GM12878 (cell line): ENCODE measurements around the gene CSRP1. TPM values are rescaled to one million over a fixed set of nuclear protein-coding genes. Genes with fewer than 3 reads are reported as not detected.

Source experiments
- ATAC-seq: fragments of 200-7000 bp; cut with Tn5 transposase; 3 replicates; pipeline ENCODE4 v1.9.1; 2020; ENCODE audit warnings: mild to moderate bottlenecking, moderate library complexity
- BruUV-seq: library from RNA; stranded (reverse); fragments of 400-500 nt; replicated peaks from 2 replicates; lab custom pipeline; 2021; lab: Mats Ljungman, UMichigan
- CTCF ChIA-PET: fragments of 300-600 bp; sonication (Branson Sonifier 250); formaldehyde crosslinking; extraction: SDS; loops from one replicate; lab custom pipeline; 2021; ENCODE audit warnings: inconsistent platforms; lab: Yijun Ruan, JAX
- POLR2A ChIA-PET: fragments of 350-600 bp; formaldehyde crosslinking; extraction: SDS; loops from one replicate; lab custom pipeline; 2021; ENCODE audit warnings: inconsistent platforms; lab: Charles Lee
- RAD21 ChIA-PET: fragments of 300-600 bp; sonication (Branson Sonifier 250); formaldehyde crosslinking; loops from one replicate; lab custom pipeline; 2023; ENCODE audit warnings: antibody characterized with exemption; ENCODE audit not compliant: unreplicated experiment; lab: Charles Lee
- SMC1A ChIA-PET: fragments of 300-600 bp; sonication (Branson Sonifier 250); formaldehyde crosslinking; loops from one replicate; lab custom pipeline; 2023; ENCODE audit not compliant: unreplicated experiment, uncharacterized antibody; lab: Charles Lee
- DNase-seq: peaks from one replicate; pipeline ENCODE4 v3.0.0-alpha.2; 2011; ENCODE audit warnings: low read depth, low spot score
- FAIRE-seq: peaks from 3 replicates; lab custom pipeline; 2011; peaks lifted over from hg19 to GRCh38; lab: Jason Lieb, UNC
- H2AFZ ChIP-seq: 2 replicates; pipeline ENCODE4 v1.6.0; 2011; ENCODE audit warnings: low read depth, low read length, control low read depth; ENCODE audit not compliant: control insufficient read depth
- H3K27ac ChIP-seq: 2 replicates; pipeline ENCODE4 v1.5.1; 2011; ENCODE audit warnings: control low read depth; ENCODE audit not compliant: control insufficient read depth, insufficient read depth
- H3K27me3 ChIP-seq, 2 experiments: replicated peaks in 1 of 2; 2 replicates each; pipeline versions ENCODE4 v1.6.0 to v1.6.1; 2011; ENCODE audit warnings: low read length in 1 of 2; ENCODE audit not compliant: control insufficient read depth in 2 of 2, insufficient read depth in 2 of 2
- H3K36me3 ChIP-seq, 2 experiments: 2 replicates each; pipeline ENCODE4 v1.5.1; 2011; ENCODE audit warnings: low read length in 1 of 2; ENCODE audit not compliant: control insufficient read depth in 2 of 2, insufficient read depth in 2 of 2
- H3K4me1 ChIP-seq: 2 replicates; pipeline ENCODE4 v1.6.1; 2011; ENCODE audit warnings: mild to moderate bottlenecking, low read length, moderate library complexity, mixed read lengths; ENCODE audit not compliant: control insufficient read depth, insufficient read depth
- H3K4me2 ChIP-seq: 2 replicates; pipeline ENCODE4 v1.6.0; 2011; ENCODE audit warnings: control low read depth; ENCODE audit not compliant: control insufficient read depth, insufficient read depth
- H3K4me3 ChIP-seq: fragments of 200-600 bp; sonication (generic); 2 replicates; pipeline ENCODE4 v1.5.1; 2016
- H3K79me2 ChIP-seq: 2 replicates; pipeline ENCODE4 v1.6.0; 2011; ENCODE audit warnings: low read length; ENCODE audit not compliant: control insufficient read depth, insufficient read depth
- H3K9ac ChIP-seq: 2 replicates; pipeline ENCODE4 v1.8.0; 2011; ENCODE audit warnings: low read length, control low read depth, mixed read lengths; ENCODE audit not compliant: control insufficient read depth, insufficient read depth
- H3K9me3 ChIP-seq: replicated peaks from 3 replicates; pipeline ENCODE4 v1.5.1; 2011; ENCODE audit warnings: mild to moderate bottlenecking, low read length; ENCODE audit not compliant: control insufficient read depth, insufficient read depth
- H4K20me1 ChIP-seq: 2 replicates; pipeline ENCODE4 v1.6.0; 2011; ENCODE audit not compliant: control insufficient read depth, insufficient read depth
- CBX3 ChIP-seq: fragments of 200-600 bp; sonication (generic); IDR thresholded peaks from 2 replicates; pipeline ENCODE4 v1.6.1; 2016; ENCODE audit warnings: low read depth, borderline replicate concordance
- CBX5 ChIP-seq: sonication (generic); IDR thresholded peaks from 2 replicates; pipeline ENCODE4 v1.6.1; 2016; ENCODE audit warnings: low read depth, moderate library complexity, mild to moderate bottlenecking, inconsistent platforms
- DPF2 ChIP-seq: fragments of 450-650 bp; IDR thresholded peaks from 2 replicates; pipeline ENCODE4 v1.6.1; 2017; ENCODE audit warnings: mild to moderate bottlenecking
- E2F4 ChIP-seq: IDR thresholded peaks from 2 replicates; pipeline ENCODE4 v1.6.1; 2012; ENCODE audit warnings: low read depth, low read length, improper control_type of control experiment
- KLF5 ChIP-seq: fragments of 450-650 bp; IDR thresholded peaks from 2 replicates; pipeline ENCODE4 v1.6.1; 2014; ENCODE audit warnings: mild to moderate bottlenecking; ENCODE audit not compliant: partially characterized antibody
- MEF2A ChIP-seq: IDR thresholded peaks from 2 replicates; pipeline ENCODE4 v1.6.1; 2011; ENCODE audit warnings: low read depth, mild to moderate bottlenecking, low read length, moderate library complexity; ENCODE audit not compliant: insufficient read depth
- MYC ChIP-seq: IDR thresholded peaks from 2 replicates; pipeline ENCODE4 v1.6.1; 2011; ENCODE audit warnings: mild to moderate bottlenecking, low read length, moderate library complexity, inconsistent platforms; ENCODE audit not compliant: insufficient read depth, insufficient replicate concordance, insufficient read length, severe bottlenecking
- PAX5 ChIP-seq: IDR thresholded peaks from 2 replicates; pipeline ENCODE4 v1.6.1; 2011; ENCODE audit warnings: low read depth, low read length, borderline replicate concordance
- SP1 ChIP-seq: IDR thresholded peaks from one replicate; pipeline ENCODE4 v1.6.1; 2011; ENCODE audit warnings: low read depth, low read length
- ZNF24 ChIP-seq: fragments of 450-650 bp; IDR thresholded peaks from 2 replicates; pipeline ENCODE4 v1.6.1; 2017; ENCODE audit warnings: antibody characterized with exemption, mild to moderate bottlenecking
- ZNF384 ChIP-seq: IDR thresholded peaks from 2 replicates; pipeline ENCODE4 v1.6.1; 2012; ENCODE audit warnings: low read depth, mild to moderate bottlenecking, low read length, improper control_type of control experiment, borderline replicate concordance
- ZZZ3 ChIP-seq: IDR thresholded peaks from 2 replicates; pipeline ENCODE4 v1.6.1; 2011; ENCODE audit warnings: low read depth; ENCODE audit not compliant: control insufficient read depth, insufficient read length
- WGBS: methylation state at CpG from one replicate; pipeline ENCODE4 v1.1.6; 2016; ENCODE audit warnings: low lambda C conversion rate; ENCODE audit not compliant: insufficient replicate concordance, insufficient coverage; ENCODE audit errors: missing lambda C conversion rate; 5-methylcytosine and 5-hydroxymethylcytosine counted together
- in situ Hi-C: fragments of 300-500 bp; cut with MboI; formaldehyde crosslinking; loops from 9 replicates; pipeline ENCODE4 v1.14.3; 2018; ENCODE audit warnings: mixed read lengths
- intact Hi-C: fragments of 100-400 bp; cut with micrococcal nuclease; formaldehyde crosslinking; loops from one replicate; pipeline ENCODE4 v1.14.2; 2022; ENCODE audit not compliant: unreplicated experiment
- polyA plus RNA-seq, 11 experiments: library from polyadenylated mRNA; depleted of rRNA in 4 of 11; unstranded in 6 of 11; stranded (reverse) in 5 of 11; fragments of >200 nt; fragmentation: Nextera tagmentation in 4 of 11; fragmentation: Illumina TruSeq in 1 of 11; extraction: Ambion mirVana in 4 of 11; extraction: Trizol in 1 of 11; gene quantifications; 1 replicate in 1 of 11; 2 replicates in 10 of 11; pipeline versions ENCODE4 v1.2.1 to v1.2.3, GENCODE V29; 2011 to 2016; ENCODE audit warnings: inconsistent platforms in 2 of 11, missing spikeins in 2 of 11, low read depth in 1 of 11
- total RNA-seq, 4 experiments: library from RNA; depleted of rRNA in 3 of 4; stranded (reverse); fragments of >200 nt in 3 of 4; fragmentation: Illumina TruSeq in 1 of 4; extraction: Trizol in 1 of 4; gene quantifications; 2 replicates each; pipeline versions ENCODE4 v1.2.1 to v1.2.3, GENCODE V29; 2013 to 2021
- TF ChIP-seq, protein P1 (sequence below): fragments of 450-650 bp; IDR thresholded peaks from 2 replicates; pipeline ENCODE4 v1.6.1; 2017; ENCODE audit warnings: mild to moderate bottlenecking, moderate library complexity

Gene CSRP1
- total and polyA plus RNA-seq, 10 of the 15 experiments (the other 5 are each of a cell fraction or from before 2014, with no cell fraction given) = 23.4 to 99.2 (median 80.7) TPM

- ATAC-seq (no peak), FAIRE-seq (no peak), DNase-seq (no peak)
- intact Hi-C loops = no loop called here
- RAD21 ChIA-PET = interaction anchor here (15.3 kb wide), 1 partner anchor 19 kb away, joined by 505 read pairs; no protein-coding TSS in a partner anchor
- no peaks in the 10 kb centered on the region for H3K9me3 ChIP-seq
- H3K4me1 ChIP-seq = peaks cover 7% of the 10 kb centered on the region; the same call in 1 of the 2 replicates
- no peak overlapping the region for H2AFZ ChIP-seq
- no peak overlapping the region for H3K4me2 ChIP-seq
- peaks cover 16% of the 10 kb centered on the region for H3K79me2 ChIP-seq
- H3K36me3 ChIP-seq = no peaks in the 10 kb centered on the region; a peak in 1 of 4 replicates
- no peaks in the 10 kb centered on the region for H3K27me3 ChIP-seq
- 94% methylated on average over 8 of the region's 8 CpGs for WGBS
- CTCF ChIA-PET = interaction anchor here (1.6 to 13.1 kb wide), 3 partner anchors 11 to 54 kb away, joined by 6 to 198 read pairs (median 144); no protein-coding TSS in a partner anchor
- no peak overlapping the region for H3K27ac ChIP-seq
- POLR2A ChIA-PET = interaction anchor here (1.4 to 2.7 kb wide), 2 partner anchors 17 to 18 kb away, joined by 3 to 6 read pairs; no protein-coding TSS in a partner anchor
- SMC1A ChIA-PET = interaction anchor here (1.1 to 18.7 kb wide), 5 partner anchors 11 to 65 kb away, joined by 4 to 514 read pairs (median 5); no protein-coding TSS in a partner anchor
- H4K20me1 ChIP-seq = no peaks in the 10 kb centered on the region
- H3K9ac ChIP-seq = no peak overlapping the region
- TF ChIP-seq DPF2 (no peak), MYC (no peak), ZNF24 (no peak), E2F4 (no peak), CBX5 (no peak), MEF2A (no peak), CBX3 (no peak), SP1 (no peak), ZZZ3 (no peak), ZNF384 (no peak), PAX5 (no peak), KLF5 (no peak)
- TF ChIP-seq, protein P1, sequence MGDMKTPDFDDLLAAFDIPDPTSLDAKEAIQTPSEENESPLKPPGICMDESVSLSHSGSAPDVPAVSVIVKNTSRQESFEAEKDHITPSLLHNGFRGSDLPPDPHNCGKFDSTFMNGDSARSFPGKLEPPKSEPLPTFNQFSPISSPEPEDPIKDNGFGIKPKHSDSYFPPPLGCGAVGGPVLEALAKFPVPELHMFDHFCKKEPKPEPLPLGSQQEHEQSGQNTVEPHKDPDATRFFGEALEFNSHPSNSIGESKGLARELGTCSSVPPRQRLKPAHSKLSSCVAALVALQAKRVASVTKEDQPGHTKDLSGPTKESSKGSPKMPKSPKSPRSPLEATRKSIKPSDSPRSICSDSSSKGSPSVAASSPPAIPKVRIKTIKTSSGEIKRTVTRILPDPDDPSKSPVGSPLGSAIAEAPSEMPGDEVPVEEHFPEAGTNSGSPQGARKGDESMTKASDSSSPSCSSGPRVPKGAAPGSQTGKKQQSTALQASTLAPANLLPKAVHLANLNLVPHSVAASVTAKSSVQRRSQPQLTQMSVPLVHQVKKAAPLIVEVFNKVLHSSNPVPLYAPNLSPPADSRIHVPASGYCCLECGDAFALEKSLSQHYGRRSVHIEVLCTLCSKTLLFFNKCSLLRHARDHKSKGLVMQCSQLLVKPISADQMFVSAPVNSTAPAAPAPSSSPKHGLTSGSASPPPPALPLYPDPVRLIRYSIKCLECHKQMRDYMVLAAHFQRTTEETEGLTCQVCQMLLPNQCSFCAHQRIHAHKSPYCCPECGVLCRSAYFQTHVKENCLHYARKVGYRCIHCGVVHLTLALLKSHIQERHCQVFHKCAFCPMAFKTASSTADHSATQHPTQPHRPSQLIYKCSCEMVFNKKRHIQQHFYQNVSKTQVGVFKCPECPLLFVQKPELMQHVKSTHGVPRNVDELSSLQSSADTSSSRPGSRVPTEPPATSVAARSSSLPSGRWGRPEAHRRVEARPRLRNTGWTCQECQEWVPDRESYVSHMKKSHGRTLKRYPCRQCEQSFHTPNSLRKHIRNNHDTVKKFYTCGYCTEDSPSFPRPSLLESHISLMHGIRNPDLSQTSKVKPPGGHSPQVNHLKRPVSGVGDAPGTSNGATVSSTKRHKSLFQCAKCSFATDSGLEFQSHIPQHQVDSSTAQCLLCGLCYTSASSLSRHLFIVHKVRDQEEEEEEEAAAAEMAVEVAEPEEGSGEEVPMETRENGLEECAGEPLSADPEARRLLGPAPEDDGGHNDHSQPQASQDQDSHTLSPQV = no peak
- H3K4me3 ChIP-seq = no peak overlapping the region
- in situ Hi-C loops = no loop called here
- BruUV-seq = no TSS peak
These were observed 5.8 kb downstream of the CSRP1 start for GRCh38 chr1:201501144-201501543.
